NCI-H146 (cell line): ENCODE results near the gene CRACDL.
"Not testable (repeated sequence)": the region's sequence is repeated elsewhere in the genome, so short reads cannot be mapped to it uniquely, and the experiment has no call there.

ENCODE experiments used
- DNase-seq: peaks from one replicate; lab custom pipeline; 2025; lab: John Stamatoyannopoulos, UW

The CRACDL gene

DNA sequence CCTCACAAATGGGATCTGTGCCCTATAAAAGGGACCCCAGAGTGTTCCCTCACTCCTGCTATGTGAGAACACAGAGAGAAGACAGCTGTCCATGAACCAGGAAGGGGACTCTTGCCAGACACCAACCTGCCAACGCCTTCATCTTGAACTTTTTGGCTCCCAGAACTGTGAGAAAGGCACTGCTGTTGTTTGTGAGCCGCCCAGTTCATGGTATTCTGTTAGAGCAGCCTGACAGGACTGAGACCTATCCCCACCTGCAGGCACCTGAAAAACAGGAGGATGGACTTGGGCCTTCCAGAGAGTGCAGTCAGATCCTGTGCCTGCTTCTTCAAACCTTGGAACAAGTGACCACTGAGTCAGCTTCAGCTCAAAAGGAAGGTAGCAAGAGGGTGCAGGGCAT, 51.4 kb downstream of the CRACDL start:
- DNase-seq: no peak

DNA sequence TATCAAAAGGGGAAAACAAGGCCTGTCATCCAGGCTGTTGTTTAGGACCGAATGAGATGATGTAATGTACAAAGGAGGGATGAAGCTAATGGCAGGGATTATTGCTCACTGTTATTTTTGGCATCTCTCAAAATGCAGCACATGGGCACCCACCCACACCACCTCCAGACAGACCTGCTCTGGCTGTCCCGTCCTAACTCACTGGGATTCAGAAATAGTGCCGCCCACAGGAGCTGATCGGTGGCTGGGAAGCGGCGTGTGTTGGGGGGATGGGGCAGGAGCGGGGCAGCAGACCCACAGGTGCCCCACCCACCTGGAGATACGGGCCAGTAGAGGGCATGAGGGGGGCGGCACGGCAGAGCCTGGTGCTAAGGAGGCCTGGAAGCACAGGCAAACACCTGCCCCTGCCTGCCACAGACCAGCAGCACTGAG, 52.2 kb downstream of the CRACDL start:
- DNase-seq: no peak

DNA sequence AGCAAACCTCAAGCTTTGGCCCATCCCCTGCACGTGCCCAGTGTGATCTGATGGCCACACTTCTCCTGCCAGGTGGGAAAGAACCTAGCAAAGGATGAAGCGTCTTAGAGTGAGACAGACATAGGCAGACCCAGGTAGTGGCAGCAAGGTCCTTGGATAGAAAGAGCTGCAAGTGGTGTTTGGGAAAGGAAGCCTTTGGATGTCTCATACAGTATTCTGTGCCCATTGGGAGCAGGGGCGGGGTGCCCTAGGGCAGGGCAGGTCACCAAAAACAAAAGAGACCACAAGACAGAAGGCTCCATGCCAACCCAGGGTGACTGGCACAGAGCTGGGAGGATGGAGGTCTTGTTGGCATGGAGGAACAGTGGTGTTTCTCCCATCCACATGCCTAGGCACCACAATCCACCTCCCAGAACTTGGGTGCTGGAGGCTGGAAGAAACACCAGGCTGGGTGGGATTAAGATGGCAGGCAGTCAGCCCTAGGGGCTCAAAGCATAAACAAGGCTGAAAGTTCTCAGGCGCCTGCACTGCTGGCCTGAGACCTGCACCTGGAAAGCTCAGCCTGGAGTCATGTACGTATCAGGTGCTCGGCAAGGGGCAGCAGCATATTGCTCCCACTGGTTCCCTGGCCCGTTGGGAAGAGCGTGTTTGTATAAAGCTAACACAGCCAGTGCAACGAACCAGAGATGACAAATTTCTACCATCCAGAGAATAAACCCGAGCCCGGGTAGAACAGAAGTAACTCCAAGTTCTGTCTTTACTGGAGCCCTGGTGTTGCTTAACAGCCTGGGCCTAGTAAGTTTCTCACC, 52.9 kb downstream of the CRACDL start:
- DNase-seq: no peak

GRCh38 chr2:98882368-98882767, 53.7 kb downstream of the CRACDL start:
- DNase-seq: no peak

GRCh38 chr2:98881153-98881650, 54.8 kb downstream of the CRACDL start:
- DNase-seq: no peak

- DNase-seq: no peak
These were observed 55.5 kb downstream of the CRACDL start for GRCh38 chr2:98880266-98881152.

DNA sequence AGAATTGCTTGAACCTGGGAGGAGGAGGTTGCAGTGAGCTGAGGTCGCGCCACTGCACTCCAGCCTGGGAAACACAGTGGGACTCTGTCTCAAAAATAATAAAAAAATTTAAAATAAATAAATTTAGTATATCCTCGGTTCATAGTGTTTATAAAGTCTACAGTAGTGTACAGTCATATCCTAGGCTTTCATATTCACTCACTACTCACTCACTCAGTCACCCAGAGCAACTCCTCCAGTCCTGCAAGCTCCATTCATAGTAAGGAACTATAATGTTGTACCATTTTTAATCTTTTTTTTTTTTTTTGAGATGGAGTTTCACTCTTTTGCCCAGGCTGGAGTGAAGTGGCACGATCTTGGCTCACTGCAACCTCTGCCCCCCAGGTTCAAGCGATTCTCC, 58.4 kb downstream of the CRACDL start:
- DNase-seq: not testable (repeated sequence)

- DNase-seq: no peak
These were observed 59.3 kb downstream of the CRACDL start for GRCh38 chr2:98876741-98877140.

DNA sequence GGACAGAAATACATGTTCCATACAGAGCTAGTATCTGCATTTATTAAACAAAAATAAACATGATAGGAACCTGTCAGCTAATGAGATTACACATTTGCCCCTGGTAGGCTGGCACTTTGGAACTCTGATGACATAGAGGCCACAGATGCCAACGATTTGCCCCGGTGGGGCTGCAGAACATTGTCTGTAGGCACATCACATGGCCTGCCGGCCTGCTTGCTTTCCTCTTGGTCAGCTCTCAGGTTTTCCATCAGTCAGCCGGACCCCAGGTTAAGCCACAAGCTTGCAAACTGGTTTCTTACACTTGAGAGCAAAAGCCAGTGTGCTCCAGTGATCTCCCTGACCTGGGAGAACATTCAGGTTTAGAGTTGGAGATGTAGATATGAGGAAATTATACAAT, 60.3 kb downstream of the CRACDL start:
- no peak for DNase-seq

DNA sequence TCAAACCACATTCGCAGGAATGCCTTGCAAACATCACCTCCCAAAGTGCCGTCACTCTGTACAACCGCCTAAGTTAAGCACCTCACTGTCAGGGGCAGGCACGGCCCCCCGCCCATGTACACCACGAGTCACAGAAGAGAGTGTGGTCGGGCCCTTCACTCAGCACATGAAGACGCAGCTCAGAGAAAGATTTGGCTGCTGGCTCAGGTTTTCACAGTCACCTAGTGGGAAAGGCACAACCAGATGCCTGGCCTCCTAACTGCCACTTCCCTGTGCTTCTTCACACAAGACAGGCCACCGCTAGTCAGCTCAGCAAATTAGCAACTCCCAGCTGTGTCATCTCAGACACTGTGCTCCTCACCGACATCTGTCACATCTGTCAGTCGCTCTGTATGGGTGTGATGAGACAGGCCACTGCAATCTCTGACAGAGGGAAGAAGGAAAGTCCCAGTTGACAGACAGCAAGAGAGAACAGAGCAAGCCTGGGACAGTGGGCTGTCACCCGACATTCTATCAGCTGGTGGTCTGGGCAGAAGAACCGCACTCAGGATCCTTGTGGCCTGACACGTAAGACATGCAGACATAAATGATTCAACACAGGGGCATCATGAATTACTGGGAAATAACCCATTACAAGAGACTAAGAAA, 60.8 kb downstream of the CRACDL start:
- DNase-seq: no peak

- DNase-seq: no peak
These were observed 61.8 kb downstream of the CRACDL start for GRCh38 chr2:98874186-98874689.

GRCh38 chr2:98872526-98872925, 63.5 kb downstream of the CRACDL start:
- DNase-seq: no peak

DNA sequence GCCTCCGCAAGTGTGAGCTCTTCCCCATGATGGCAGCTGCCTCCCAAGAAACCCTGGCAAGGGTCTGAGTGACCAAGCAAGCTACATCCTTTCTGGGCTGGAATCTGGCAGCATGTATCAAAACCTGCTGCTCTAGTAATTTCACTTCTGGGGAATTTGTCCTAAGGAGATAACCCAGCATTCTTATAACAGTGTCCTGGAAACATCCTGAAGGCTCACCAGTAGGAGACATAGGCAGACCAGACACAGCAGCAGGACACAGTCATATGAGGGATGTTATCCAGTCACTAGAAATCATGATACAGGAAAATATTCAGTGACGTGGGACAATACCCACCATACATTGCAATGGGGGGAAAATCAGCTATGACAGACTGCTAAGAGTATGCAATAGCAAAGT, 64.5 kb downstream of the CRACDL start:
- no peak for DNase-seq

DNA sequence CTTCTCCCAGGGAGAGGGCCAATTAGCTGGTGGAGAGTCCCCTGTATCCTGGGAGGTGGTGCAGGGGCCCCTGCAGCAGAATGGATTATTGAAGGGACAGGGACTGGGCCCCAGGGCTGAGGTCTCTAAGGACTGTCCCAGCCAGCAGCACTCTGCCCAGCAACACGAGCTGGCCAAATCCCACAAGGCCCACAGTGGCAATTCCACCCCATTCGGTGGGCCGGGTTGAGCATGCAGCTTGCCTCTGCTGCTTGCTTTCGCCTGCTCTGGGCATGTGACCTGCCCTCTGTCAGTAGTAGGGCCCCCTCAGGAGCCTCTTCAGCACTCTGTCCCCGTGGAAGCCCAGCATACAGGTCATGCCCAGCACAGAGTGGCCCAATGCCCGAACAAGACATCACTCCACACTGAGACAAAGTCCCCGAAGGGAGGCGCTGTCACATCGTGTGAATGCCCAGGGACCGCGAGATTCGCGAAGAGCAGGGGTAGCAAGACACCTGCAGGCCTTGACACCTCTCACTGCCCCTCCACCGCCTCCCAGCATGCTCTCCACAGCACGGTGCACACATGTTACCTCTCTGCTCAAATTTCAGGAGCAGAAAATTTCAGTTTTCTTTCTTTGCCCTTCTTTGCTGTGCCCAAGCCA, 65.4 kb downstream of the CRACDL start:
- peak; percentile 34 for DNase-seq

GRCh38 chr2:98869870-98870269, 66.2 kb downstream of the CRACDL start:
- peak; percentile 91 for DNase-seq

GRCh38 chr2:98869272-98869641, 66.8 kb downstream of the CRACDL start:
- DNase-seq: peak; percentile 97

DNA sequence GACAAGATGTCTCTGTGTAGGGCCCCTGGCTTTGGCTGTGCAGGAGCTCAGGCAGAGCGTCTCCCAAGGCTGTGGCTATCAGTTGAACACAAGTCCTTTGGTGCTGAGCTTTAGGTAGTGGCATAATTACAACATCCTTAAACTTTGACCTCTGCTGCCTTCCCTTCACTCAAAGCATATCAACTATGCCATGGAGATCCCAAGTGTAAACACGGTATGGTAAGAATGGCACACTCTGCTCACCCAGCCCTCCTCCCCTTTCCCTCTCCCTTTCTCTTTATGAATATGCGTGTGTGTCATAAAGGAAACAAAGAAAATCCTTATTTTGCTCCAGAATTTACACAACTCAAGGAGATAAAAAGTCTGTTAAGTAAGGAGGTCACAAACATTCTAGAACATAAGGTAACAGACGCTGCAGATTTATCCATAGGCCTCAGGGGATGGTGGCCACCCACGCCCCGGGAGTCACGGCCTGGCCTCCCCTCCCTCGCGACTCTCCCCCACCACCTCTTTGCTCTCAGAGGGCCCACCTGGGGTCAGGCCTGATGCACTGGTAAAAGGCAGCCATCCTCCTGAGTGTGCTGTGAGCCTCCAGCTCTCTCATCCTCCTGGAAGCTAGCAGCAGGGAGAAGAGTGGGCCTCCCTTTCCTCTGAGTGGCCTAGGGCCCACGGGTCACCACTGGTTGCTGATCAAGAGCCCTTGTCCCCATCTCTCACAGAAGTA, 67.3 kb downstream of the CRACDL start:
- peak; percentile 49 for DNase-seq

- no peak for DNase-seq
These were observed 68.3 kb downstream of the CRACDL start for GRCh38 chr2:98867539-98868309.

DNA sequence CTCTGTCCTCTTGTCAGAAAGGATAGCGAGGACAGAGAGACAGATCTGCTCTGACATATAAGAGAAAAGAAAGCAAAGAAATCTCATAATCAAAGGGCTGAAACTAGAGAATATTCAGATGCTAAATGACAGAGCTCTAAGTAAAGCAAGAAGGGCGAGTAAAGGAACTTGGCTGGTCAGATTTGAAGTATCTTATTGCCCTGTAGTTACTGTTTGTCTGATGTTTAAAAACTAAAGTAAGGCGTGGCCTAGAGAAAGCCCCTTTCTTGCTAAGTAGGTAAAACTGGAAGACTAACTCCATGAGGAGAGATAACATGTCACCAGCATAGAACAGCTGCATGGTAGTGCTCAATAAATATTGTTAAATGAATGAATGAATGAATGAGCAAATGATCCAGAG, 70.0 kb downstream of the CRACDL start:
- DNase-seq: no peak

DNA sequence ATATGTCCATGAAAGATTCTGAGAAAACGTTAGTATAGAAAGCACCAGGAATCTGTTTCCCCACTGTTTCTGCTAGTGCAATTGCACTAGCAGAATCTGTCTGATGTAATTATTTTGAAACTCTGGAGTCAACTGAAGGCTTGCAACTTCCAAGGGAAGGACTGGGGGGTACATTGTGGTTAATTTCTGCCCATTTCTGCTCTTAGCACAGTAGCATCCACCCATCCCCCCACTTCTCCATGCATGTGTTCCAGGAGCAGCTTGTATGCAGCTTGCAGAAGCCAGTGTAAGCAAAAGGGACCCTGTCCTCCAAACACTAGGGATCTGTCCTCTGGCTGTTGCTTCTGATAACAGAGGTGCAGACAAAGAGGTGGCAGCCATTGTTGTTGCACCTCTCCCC, 74.4 kb downstream of the CRACDL start:
- DNase-seq: no peak
